ENCODE measurements around the gene CNTN1. TPM values are rescaled to one million over a fixed set of nuclear protein-coding genes. Genes with fewer than 3 reads are reported as not detected.

The CNTN1 gene
- total and polyA plus RNA-seq, 9 of the 15 experiments (the other 6 are each of a cell fraction or from before 2014, with no cell fraction given): 0.16 TPM; not detected in 8

DNA sequence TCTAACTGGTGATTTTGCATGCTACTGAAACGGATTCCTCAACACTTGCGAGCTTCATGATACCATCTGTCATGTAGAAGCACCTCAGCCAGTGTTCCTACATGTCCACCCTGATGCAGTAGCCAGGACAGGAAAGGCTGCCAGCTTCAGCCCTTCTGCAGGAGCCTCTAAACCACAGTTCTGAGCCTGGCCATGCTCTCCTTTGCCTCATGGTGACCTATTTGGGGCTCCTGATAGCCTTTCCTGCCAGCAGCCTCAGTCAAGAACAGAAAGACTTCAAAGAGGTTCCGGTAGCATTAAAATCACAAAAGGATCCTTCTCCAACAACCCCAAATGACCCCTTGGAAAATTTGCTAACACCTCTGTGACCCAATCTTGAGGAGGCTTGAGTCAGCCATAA, 96.0 kb downstream of the CNTN1 start:
- no peaks in the 10 kb centered on the region for H3K9me3 ChIP-seq (replicated peaks; ENCODE audit: control insufficient read depth, insufficient read depth, low read depth, low read length)
- H3K9me1 ChIP-seq (ENCODE audit: control insufficient read depth, insufficient read depth, low read length): no peaks in the 10 kb centered on the region
- no peak overlapping the region for H3K4me3 ChIP-seq
- DNase-seq (ENCODE audit: extremely low read depth in 1 of 4, low spot score in 3 of 4) (no peak), ATAC-seq (no peak), FAIRE-seq (no peak)
- no peak overlapping the region for H3K4me2 ChIP-seq (ENCODE audit: insufficient read depth, low read length)
- intact Hi-C loops (cut with micrococcal nuclease): no loop called here
- H3K36me3 ChIP-seq (ENCODE audit: control insufficient read depth, insufficient read depth, low read length): no peaks in the 10 kb centered on the region
- POLR2A ChIA-PET: no interaction called here
- no peaks in the 10 kb centered on the region for H3K27me3 ChIP-seq (ENCODE audit: control insufficient read depth in 2 of 2, insufficient read depth in 2 of 2, low read length in 2 of 2)
- no TSS peak for BruUV-seq (replicated peaks)
- in situ Hi-C loops (cut with MboI): no loop called here
- no peak overlapping the region for H3K27ac ChIP-seq (ENCODE audit: extremely low read depth, low read depth, low read length)
- WGBS (ENCODE audit: insufficient coverage, low coverage, missing lambda C conversion rate): 5% methylated on average over 3 of the region's 3 CpGs
- CTCF ChIA-PET (ENCODE audit: low intra/inter-chr PET ratio): no interaction called here
- TF ChIP-seq SRSF7 (optimal IDR thresholded peaks at IDR 0.05; ENCODE audit: low read depth, low read length) (no peak), KLF1 (tag; IDR thresholded peaks at IDR 0.05) (no peak), RFX1 (IDR thresholded peaks at IDR 0.05) (no peak), C11orf30 (IDR thresholded peaks at IDR 0.05; ENCODE audit: low read depth) (no peak), YY1 (IDR thresholded peaks at IDR 0.05; ENCODE audit: borderline replicate concordance in 1 of 3, control insufficient read depth in 1 of 3, extremely low read depth in 1 of 3, insufficient read depth in 3 of 3, insufficient read length in 1 of 3, insufficient replicate concordance in 2 of 3, low read depth in 1 of 3, low read length in 2 of 3) (no peak), SMARCA4 (IDR thresholded peaks at IDR 0.05) (no peak), FOXK1 (CRISPR knock-in tag; IDR thresholded peaks at IDR 0.05; ENCODE audit: borderline replicate concordance) (no peak), ZNF436 (CRISPR knock-in tag; IDR thresholded peaks at IDR 0.05) (no peak), KHSRP (IDR thresholded peaks at IDR 0.05) (no peak), ZFX (CRISPR knock-in tag; IDR thresholded peaks at IDR 0.05) (no peak), ZNF23 (CRISPR knock-in tag; IDR thresholded peaks at IDR 0.05) (no peak), NR2C1 (IDR thresholded peaks at IDR 0.05) (no peak), NR2C1 (tag; IDR thresholded peaks at IDR 0.05) (no peak), NCOA4 (IDR thresholded peaks at IDR 0.05; ENCODE audit: partially characterized antibody) (no peak), MTA3 (IDR thresholded peaks at IDR 0.05; ENCODE audit: borderline replicate concordance) (no peak)
- TF ChIP-seq, protein P1, sequence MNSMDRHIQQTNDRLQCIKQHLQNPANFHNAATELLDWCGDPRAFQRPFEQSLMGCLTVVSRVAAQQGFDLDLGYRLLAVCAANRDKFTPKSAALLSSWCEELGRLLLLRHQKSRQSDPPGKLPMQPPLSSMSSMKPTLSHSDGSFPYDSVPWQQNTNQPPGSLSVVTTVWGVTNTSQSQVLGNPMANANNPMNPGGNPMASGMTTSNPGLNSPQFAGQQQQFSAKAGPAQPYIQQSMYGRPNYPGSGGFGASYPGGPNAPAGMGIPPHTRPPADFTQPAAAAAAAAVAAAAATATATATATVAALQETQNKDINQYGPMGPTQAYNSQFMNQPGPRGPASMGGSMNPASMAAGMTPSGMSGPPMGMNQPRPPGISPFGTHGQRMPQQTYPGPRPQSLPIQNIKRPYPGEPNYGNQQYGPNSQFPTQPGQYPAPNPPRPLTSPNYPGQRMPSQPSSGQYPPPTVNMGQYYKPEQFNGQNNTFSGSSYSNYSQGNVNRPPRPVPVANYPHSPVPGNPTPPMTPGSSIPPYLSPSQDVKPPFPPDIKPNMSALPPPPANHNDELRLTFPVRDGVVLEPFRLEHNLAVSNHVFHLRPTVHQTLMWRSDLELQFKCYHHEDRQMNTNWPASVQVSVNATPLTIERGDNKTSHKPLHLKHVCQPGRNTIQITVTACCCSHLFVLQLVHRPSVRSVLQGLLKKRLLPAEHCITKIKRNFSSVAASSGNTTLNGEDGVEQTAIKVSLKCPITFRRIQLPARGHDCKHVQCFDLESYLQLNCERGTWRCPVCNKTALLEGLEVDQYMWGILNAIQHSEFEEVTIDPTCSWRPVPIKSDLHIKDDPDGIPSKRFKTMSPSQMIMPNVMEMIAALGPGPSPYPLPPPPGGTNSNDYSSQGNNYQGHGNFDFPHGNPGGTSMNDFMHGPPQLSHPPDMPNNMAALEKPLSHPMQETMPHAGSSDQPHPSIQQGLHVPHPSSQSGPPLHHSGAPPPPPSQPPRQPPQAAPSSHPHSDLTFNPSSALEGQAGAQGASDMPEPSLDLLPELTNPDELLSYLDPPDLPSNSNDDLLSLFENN (IDR thresholded peaks at IDR 0.05; ENCODE audit: low read depth in 2 of 2, low read length in 2 of 2): no peak
- TF ChIP-seq, protein P2, sequence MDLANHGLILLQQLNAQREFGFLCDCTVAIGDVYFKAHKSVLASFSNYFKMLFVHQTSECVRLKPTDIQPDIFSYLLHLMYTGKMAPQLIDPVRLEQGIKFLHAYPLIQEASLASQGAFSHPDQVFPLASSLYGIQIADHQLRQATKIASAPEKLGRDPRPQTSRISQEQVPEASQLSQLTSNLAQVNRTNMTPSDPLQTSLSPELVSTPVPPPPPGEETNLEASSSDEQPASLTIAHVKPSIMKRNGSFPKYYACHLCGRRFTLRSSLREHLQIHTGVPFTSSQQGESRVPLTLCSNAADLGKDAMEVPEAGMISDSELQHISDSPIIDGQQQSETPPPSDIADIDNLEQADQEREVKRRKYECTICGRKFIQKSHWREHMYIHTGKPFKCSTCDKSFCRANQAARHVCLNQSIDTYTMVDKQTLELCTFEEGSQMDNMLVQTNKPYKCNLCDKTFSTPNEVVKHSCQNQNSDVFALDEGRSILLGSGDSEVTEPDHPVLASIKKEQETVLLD (IDR thresholded peaks at IDR 0.05): no peak
- H2AFZ ChIP-seq (ENCODE audit: low read depth, low read length): no peak overlapping the region
- no peak overlapping the region for H3K9ac ChIP-seq (ENCODE audit: insufficient read depth in 1 of 2, low read depth in 2 of 2, low read length in 2 of 2)
- no peaks in the 10 kb centered on the region for H4K20me1 ChIP-seq (replicated peaks; ENCODE audit: control insufficient read depth, insufficient read depth, low read length)
- H3K4me1 ChIP-seq (replicated peaks in 1 of 2; ENCODE audit: control insufficient read depth in 2 of 2, insufficient read depth in 2 of 2, low read length in 2 of 2): no peaks in the 10 kb centered on the region
- H3K79me2 ChIP-seq (ENCODE audit: control insufficient read depth, insufficient read depth, low read length): no peaks in the 10 kb centered on the region
